SK-N-SH (cell line): ENCODE measurements around the gene GALM.

Source experiments
- EZH2phosphoT487 ChIP-seq: fragments of 200-600 bp; sonication (generic); IDR thresholded peaks from 2 replicates; pipeline ENCODE4 v1.6.1; 2017; ENCODE audit warnings: low read depth, mixed run types, mild to moderate bottlenecking, antibody characterized with exemption, moderate library complexity, borderline replicate concordance
- MEF2A ChIP-seq: IDR thresholded peaks from 2 replicates; pipeline ENCODE4 v1.4.0; 2012; ENCODE audit warnings: low read depth, borderline replicate concordance
- RAD21 ChIP-seq: IDR thresholded peaks from 2 replicates; pipeline ENCODE4 v1.6.1; 2012; ENCODE audit warnings: mild to moderate bottlenecking, low read length
- YY1 ChIP-seq: IDR thresholded peaks from 2 replicates; pipeline ENCODE4 v1.4.0; 2012; ENCODE audit warnings: low read depth, mild to moderate bottlenecking
- TF ChIP-seq, protein P1 (sequence below): fragments of 200-600 bp; sonication (generic); IDR thresholded peaks from 2 replicates; pipeline ENCODE4 v1.6.1; 2017; ENCODE audit warnings: antibody characterized with exemption, mild to moderate bottlenecking, moderate library complexity

DNA sequence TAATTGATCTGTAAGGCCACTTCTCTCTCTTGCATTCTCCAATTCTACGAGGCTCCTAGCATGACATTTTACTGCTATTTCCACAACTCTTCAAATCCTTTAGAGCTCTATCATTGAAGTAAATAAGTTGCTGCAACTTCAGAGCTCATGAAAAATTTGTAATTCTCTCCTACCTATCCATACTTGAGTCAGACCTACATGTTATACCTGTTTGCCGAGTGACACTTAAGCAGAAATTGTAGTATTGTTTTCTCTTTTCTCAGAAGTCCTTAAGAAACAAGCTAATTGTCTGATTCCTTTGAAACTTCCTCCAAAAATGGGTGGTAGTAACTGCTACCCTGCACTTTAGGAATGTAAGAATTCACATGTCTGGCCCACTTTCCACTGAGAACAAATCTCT lies 26.1 kb downstream of the GALM start:
- TF ChIP-seq, protein P1, sequence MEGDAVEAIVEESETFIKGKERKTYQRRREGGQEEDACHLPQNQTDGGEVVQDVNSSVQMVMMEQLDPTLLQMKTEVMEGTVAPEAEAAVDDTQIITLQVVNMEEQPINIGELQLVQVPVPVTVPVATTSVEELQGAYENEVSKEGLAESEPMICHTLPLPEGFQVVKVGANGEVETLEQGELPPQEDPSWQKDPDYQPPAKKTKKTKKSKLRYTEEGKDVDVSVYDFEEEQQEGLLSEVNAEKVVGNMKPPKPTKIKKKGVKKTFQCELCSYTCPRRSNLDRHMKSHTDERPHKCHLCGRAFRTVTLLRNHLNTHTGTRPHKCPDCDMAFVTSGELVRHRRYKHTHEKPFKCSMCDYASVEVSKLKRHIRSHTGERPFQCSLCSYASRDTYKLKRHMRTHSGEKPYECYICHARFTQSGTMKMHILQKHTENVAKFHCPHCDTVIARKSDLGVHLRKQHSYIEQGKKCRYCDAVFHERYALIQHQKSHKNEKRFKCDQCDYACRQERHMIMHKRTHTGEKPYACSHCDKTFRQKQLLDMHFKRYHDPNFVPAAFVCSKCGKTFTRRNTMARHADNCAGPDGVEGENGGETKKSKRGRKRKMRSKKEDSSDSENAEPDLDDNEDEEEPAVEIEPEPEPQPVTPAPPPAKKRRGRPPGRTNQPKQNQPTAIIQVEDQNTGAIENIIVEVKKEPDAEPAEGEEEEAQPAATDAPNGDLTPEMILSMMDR = no peak
- TF ChIP-seq MEF2A = no peak
- no peak for TF ChIP-seq EZH2phosphoT487
- TF ChIP-seq RAD21 = no peak
- TF ChIP-seq YY1 = no peak
